ENCODE data around the gene SLC6A6. TPM values are rescaled to one million over a fixed set of nuclear protein-coding genes. Genes with fewer than 3 reads are reported as not detected.

The SLC6A6 gene
- total RNA-seq, 4 donors from 2014 or later, result 4.4 to 10.5 (median 7.7) TPM

- 93% methylated on average over 3 of the region's 3 CpGs; no CpG with 5 or more reads in 1 of the 2 donors for WGBS, 2 donors (ENCODE audit: low coverage in 1 of 2)
- in situ Hi-C loops (cut with MboI; ENCODE audit: low pct_ligation_motif_present in 1 of 4, low pct_unique_long_range_greater_than_20kb in 1 of 4, low sequenced_read_pairs in 3 of 4) (no loop called here), intact Hi-C loops (cut with DNase I; ENCODE audit: low total_unique reads) (no loop called here)
- Histone ChIP-seq H3K36me3 (no peaks in the 10 kb centered on the region), H3K4me1 (peaks cover 0 to 3% (median 0%) of the 10 kb centered on the region in 4 donors), H3K27ac (no peak overlapping the region), H3K4me3 (no peak overlapping the region), H3K9me3 (no peaks in the 10 kb centered on the region), H3K27me3 (no peaks in the 10 kb centered on the region)
- no peak for DNase-seq
- TF ChIP-seq POLR2A (IDR thresholded peaks at IDR 0.05) (no peak), POLR2AphosphoS5 (IDR thresholded peaks at IDR 0.05) (no peak), CTCF (IDR thresholded peaks at IDR 0.05) (no peak), EP300 (IDR thresholded peaks at IDR 0.05; ENCODE audit: low read depth) (no peak)
Observed at GRCh38 chr3:14359348-14359747, 43.1 kb upstream of the SLC6A6 start.

GRCh38 chr3:14360123-14360881 is 42.1 kb upstream of the SLC6A6 start:
- Histone ChIP-seq H3K4me1 (peaks cover 0 to 3% (median 0%) of the 10 kb centered on the region in 4 donors), H3K36me3 (no peaks in the 10 kb centered on the region), H3K27me3 (no peaks in the 10 kb centered on the region), H3K4me3 (no peak overlapping the region), H3K27ac (no peak overlapping the region), H3K9me3 (no peaks in the 10 kb centered on the region)
- intact Hi-C loops (cut with DNase I; ENCODE audit: low total_unique reads), result loop anchor here (1.0 kb wide), 1 partner anchor 30 kb away; no protein-coding TSS in a partner anchor
- TF ChIP-seq POLR2AphosphoS5 (IDR thresholded peaks at IDR 0.05), result no peak
- no peak for TF ChIP-seq CTCF (IDR thresholded peaks at IDR 0.05)
- TF ChIP-seq EP300 (IDR thresholded peaks at IDR 0.05; ENCODE audit: low read depth), result no peak
- TF ChIP-seq POLR2A (IDR thresholded peaks at IDR 0.05), result no peak
- in situ Hi-C loops (cut with MboI; ENCODE audit: low pct_ligation_motif_present in 1 of 4, low pct_unique_long_range_greater_than_20kb in 1 of 4, low sequenced_read_pairs in 3 of 4), result no loop called here
- 85 to 88% methylated on average over 5 to 11 of the region's 14 CpGs for WGBS, 2 donors (ENCODE audit: low coverage in 1 of 2)
- DNase-seq, result no peak

DNA sequence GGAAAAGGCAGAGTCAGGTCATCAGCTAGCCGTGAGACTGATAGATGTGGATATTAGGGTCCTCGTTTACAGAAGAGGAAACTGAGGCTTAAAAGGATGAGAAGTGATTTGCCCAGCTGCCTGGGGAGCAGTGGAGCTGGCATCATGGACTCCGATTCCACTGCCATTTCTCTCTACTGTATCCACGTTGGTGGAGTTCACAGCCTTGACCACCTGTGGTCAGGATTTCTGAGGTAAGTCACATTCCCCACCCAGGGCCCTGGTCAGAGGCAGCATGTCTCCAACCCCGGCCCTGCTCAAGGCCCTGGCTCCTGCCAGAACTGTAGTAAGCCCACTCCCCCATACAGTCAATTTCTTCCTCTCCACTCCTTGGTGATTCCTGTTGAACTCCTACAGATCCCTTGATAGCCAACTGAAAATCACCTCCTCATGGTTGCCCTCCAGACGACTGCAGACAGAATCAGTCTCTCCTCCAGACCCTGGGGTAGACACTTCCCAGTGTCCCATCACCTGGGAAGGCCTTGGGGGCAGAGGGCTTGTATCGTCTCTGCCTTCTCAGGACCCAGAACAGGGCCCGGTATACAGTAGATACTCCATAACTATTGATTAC is 41.2 kb upstream of the SLC6A6 start:
- H3K9me3 ChIP-seq, result no peaks in the 10 kb centered on the region
- 94 to 100% methylated on average over 1 to 8 of the region's 8 CpGs for WGBS, 2 donors (ENCODE audit: low coverage in 1 of 2)
- no peaks in the 10 kb centered on the region for H3K36me3 ChIP-seq
- in situ Hi-C loops (cut with MboI; ENCODE audit: low pct_ligation_motif_present in 1 of 4, low pct_unique_long_range_greater_than_20kb in 1 of 4, low sequenced_read_pairs in 3 of 4), result no loop called here
- intact Hi-C loops (cut with DNase I; ENCODE audit: low total_unique reads), result no loop called here
- TF ChIP-seq CTCF (IDR thresholded peaks at IDR 0.05), result no peak
- H3K4me3 ChIP-seq, result no peak overlapping the region
- no peaks in the 10 kb centered on the region for H3K27me3 ChIP-seq
- no peak for DNase-seq
- no peak overlapping the region for H3K27ac ChIP-seq
- H3K4me1 ChIP-seq, result peaks cover 0 to 3% (median 0%) of the 10 kb centered on the region in 4 donors

DNA sequence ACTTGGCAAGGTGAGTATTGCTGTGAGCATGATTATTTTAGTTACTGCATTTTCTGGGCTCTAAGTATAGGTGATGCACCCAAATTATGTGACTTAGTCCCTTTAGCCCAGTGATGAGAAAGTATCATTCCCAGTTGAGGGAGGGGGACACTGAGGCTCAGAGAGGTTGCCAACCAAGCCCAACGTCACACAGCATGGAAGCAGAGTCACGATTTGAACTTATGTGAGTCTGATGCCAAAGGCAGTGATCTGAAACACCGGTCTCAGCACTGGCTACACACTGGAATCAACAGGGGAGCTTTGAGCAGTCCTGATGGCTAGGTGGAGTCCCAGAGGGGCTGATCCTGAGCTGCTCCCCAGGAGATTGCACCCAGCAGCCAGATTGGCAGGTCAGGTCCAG is 39.5 kb upstream of the SLC6A6 start:
- Histone ChIP-seq H3K36me3 (no peaks in the 10 kb centered on the region), H3K4me3 (no peak overlapping the region), H3K27ac (no peak overlapping the region), H3K4me1 (peaks cover 0 to 3% (median 0%) of the 10 kb centered on the region in 4 donors), H3K27me3 (no peaks in the 10 kb centered on the region), H3K9me3 (no peaks in the 10 kb centered on the region)
- in situ Hi-C loops (cut with MboI; ENCODE audit: low pct_ligation_motif_present in 1 of 4, low pct_unique_long_range_greater_than_20kb in 1 of 4, low sequenced_read_pairs in 3 of 4), result no loop called here
- intact Hi-C loops (cut with DNase I; ENCODE audit: low total_unique reads), result no loop called here
- no peak for DNase-seq
- WGBS, 2 donors (ENCODE audit: low coverage in 1 of 2), result 92% methylated on average over 3 of the region's 3 CpGs; no CpG with 5 or more reads in 1 of the 2 donors
- TF ChIP-seq POLR2AphosphoS5 (IDR thresholded peaks at IDR 0.05) (no peak), CTCF (IDR thresholded peaks at IDR 0.05) (no peak), EP300 (IDR thresholded peaks at IDR 0.05; ENCODE audit: low read depth) (no peak), POLR2A (IDR thresholded peaks at IDR 0.05) (no peak)
